ENCODE measurements around the gene NSD2.

- TF ChIP-seq CTCF (IDR thresholded peaks at IDR 0.05) (no peak), ZFX (IDR thresholded peaks at IDR 0.05; ENCODE audit: borderline replicate concordance) (no peak)
Observed at GRCh38 chr4:1922821-1923220, 51.6 kb downstream of the NSD2 start.
